Skeletal muscle satellite cell (primary cell): Measurements from ENCODE around the gene SLC24A4.

ENCODE experiments used
- H3K27me3 ChIP-seq: 2 replicates; pipeline ENCODE4 v1.7.0; 2013; ENCODE audit warnings: low read length; ENCODE audit not compliant: control insufficient read depth, insufficient read depth
- H3K36me3 ChIP-seq: 2 replicates; pipeline ENCODE4 v1.7.0; 2013; ENCODE audit warnings: mild to moderate bottlenecking, control low read depth, low read length; ENCODE audit not compliant: insufficient read depth
- H3K4me1 ChIP-seq: 2 replicates; pipeline ENCODE4 v1.7.0; 2013; ENCODE audit warnings: low read length; ENCODE audit not compliant: control insufficient read depth, insufficient read depth
- H3K4me2 ChIP-seq: 2 replicates; pipeline ENCODE4 v1.7.0; 2013; ENCODE audit warnings: mild to moderate bottlenecking, low read length
- H3K4me3 ChIP-seq: 2 replicates; pipeline ENCODE4 v1.7.0; 2013; ENCODE audit warnings: low read length
- H3K9ac ChIP-seq: 2 replicates; pipeline ENCODE4 v1.7.0; 2013; ENCODE audit warnings: mild to moderate bottlenecking, low read depth, low read length, moderate library complexity
- H3K9me3 ChIP-seq: replicated peaks from 2 replicates; pipeline ENCODE4 v1.7.0; 2013; ENCODE audit warnings: mild to moderate bottlenecking, control low read depth, low read length

Gene SLC24A4

DNA sequence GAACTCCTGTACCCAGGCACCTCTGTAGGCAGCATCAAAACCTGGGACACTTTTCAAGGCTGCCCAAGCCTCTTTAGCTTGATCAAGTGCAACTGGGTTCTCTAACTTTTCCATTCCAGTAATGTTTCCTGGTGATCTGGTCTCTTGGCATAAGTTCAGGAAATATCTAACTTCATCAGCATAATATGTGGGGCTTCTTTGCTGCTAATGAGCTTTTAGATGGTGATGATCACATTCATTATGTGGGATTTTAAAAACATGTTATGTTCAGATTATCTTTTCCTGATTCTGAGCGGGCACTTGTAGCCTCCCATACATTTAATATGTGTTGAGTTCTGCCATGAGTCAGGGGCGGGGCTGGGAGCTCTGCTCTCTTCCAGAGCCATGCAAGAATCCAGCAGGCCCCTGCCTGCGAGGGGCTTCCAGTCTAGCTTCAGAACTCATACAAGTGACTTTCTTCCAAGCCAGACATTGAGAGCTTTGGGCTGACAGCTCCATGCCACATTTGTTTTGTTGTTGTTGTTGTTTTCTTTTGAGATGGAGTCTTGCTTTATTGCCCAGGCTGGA lies 151.1 kb downstream of the SLC24A4 start:
- Histone ChIP-seq H3K9ac (peak overlapping the region; percentile 24), H3K4me3 (no peak overlapping the region), H3K36me3 (no peaks in the 10 kb centered on the region), H3K27me3 (no peaks in the 10 kb centered on the region), H3K4me2 (peak overlapping the region; percentile 59), H3K9me3 (no peaks in the 10 kb centered on the region), H3K4me1 (peaks cover 26% of the 10 kb centered on the region)

DNA sequence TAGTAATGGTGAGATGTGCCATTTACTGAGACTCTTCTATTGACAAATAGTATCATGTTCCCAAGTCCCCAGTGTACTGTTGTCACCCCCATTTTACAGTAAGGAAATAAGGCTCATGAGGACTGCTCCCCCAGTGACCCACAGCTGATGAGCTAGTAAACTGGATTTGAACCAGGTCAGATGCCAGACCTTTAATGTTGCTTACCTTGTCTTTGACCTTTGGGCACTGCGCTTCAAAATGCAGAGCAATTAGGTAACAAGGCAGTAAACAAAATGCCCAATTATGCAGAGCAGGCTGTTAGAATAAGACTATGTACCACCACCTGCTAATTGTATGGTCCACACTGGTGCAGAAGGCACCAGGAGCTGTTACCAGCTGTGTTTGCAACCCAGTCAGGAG lies 152.1 kb downstream of the SLC24A4 start:
- Histone ChIP-seq H3K9ac (no peak overlapping the region), H3K4me2 (no peak overlapping the region), H3K4me3 (no peak overlapping the region), H3K9me3 (no peaks in the 10 kb centered on the region), H3K4me1 (peaks cover 24% of the 10 kb centered on the region), H3K36me3 (no peaks in the 10 kb centered on the region), H3K27me3 (no peaks in the 10 kb centered on the region)

- Histone ChIP-seq H3K27me3 (no peaks in the 10 kb centered on the region), H3K36me3 (no peaks in the 10 kb centered on the region), H3K9ac (no peak overlapping the region), H3K4me3 (no peak overlapping the region), H3K4me1 (peaks cover 21% of the 10 kb centered on the region), H3K4me2 (no peak overlapping the region), H3K9me3 (no peaks in the 10 kb centered on the region)
Observed at GRCh38 chr14:92475451-92476187, 152.7 kb downstream of the SLC24A4 start.

- Histone ChIP-seq H3K4me1 (no peaks in the 10 kb centered on the region), H3K27me3 (peaks cover 18% of the 10 kb centered on the region), H3K36me3 (no peaks in the 10 kb centered on the region), H3K4me3 (no peak overlapping the region), H3K9ac (no peak overlapping the region), H3K4me2 (no peak overlapping the region), H3K9me3 (no peaks in the 10 kb centered on the region)
Observed at GRCh38 chr14:92480856-92481255, 157.9 kb downstream of the SLC24A4 start.

DNA sequence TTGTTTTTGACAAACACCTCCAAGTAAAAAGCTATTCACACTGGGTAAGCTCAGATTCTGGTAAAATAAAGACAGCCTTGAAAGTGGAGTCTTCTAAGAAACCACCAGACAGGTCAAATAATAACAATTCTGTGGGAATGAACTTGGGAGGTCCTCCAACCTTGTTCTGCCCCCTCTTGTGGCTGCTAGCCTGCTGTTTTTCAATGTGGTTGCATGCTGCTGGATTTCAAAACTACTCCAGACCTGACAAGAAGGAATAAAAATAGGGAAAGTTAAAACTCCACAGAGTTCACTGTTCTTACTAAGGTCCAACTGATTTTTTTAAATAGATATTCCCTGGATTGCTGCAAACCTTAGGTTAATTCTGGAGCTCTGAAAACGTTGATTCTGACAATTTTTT lies 158.4 kb downstream of the SLC24A4 start:
- Histone ChIP-seq H3K4me3 (no peak overlapping the region), H3K4me2 (no peak overlapping the region), H3K36me3 (no peaks in the 10 kb centered on the region), H3K9me3 (no peaks in the 10 kb centered on the region), H3K4me1 (no peaks in the 10 kb centered on the region), H3K27me3 (peaks cover 18% of the 10 kb centered on the region), H3K9ac (no peak overlapping the region)

DNA sequence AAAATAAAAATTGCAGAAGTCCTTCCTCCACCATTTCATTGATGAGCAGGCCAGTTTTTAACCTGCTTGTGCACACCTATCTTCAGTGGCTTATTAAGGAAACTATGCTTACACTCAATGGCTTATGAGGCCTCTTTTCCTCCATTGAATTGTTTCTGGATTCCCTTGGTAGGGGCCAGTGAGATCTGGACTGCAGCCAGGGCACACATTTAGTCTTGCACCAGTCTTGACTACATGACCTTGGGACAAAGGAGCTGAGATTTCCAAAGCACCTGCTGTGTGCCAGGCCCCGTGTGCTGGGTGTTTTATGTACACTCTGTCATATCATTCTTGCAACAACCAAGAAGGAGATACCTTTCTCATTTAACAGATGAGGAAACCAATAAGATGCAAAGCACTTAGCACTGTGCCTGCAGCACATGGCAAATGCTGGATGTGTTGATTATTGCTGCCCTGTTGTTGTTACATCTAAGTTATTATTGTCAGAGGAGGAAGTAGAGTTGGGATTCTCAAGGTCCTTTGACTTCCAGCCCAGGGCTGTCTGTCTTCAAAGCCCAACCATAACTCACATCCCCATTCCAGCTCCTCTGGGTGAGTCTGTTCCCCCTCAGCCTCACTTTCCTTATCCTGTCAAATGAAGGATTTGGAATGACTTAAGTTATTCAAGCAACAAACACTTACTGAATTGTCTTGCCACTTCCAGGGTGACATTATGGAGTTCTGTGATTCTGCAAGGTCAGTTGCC lies 159.0 kb downstream of the SLC24A4 start:
- H3K36me3 ChIP-seq = no peaks in the 10 kb centered on the region

GRCh38 chr14:92482621-92483319 lies 159.8 kb downstream of the SLC24A4 start:
- H3K9me3 ChIP-seq = no peaks in the 10 kb centered on the region
- no peaks in the 10 kb centered on the region for H3K4me1 ChIP-seq
- H3K4me2 ChIP-seq = no peak overlapping the region
- H3K27me3 ChIP-seq = peaks cover 20% of the 10 kb centered on the region
- H3K9ac ChIP-seq = no peak overlapping the region
- no peaks in the 10 kb centered on the region for H3K36me3 ChIP-seq
- no peak overlapping the region for H3K4me3 ChIP-seq

More for the DNA sequence above, 159.0 kb downstream of the SLC24A4 start:
- H3K9ac ChIP-seq = no peak overlapping the region
- peaks cover 18% of the 10 kb centered on the region for H3K27me3 ChIP-seq
- no peak overlapping the region for H3K4me2 ChIP-seq
- H3K4me3 ChIP-seq = no peak overlapping the region
- no peaks in the 10 kb centered on the region for H3K4me1 ChIP-seq
- H3K9me3 ChIP-seq = no peaks in the 10 kb centered on the region

GRCh38 chr14:92484132-92484823 lies 161.3 kb downstream of the SLC24A4 start:
- H3K36me3 ChIP-seq = no peaks in the 10 kb centered on the region

DNA sequence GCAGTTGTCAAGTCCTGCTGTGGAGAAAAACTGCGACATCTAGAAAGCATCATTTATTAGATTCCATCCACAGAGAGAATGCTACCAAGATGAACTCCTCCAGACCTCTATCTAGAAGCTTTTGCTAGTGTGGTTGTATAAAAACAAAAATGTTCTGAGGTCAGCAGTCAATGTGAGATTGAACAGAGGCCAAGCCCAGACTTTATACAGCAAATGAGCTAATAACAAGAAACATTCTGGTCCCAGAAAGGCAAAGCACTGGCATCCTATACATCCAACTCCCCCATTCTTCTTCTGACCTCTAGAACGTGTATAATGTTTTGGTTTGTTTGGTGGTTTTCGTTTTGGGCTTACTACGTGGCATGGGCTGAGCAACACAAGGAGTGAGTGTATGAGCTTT lies 163.9 kb downstream of the SLC24A4 start:
- no peak overlapping the region for H3K4me2 ChIP-seq
- H3K9ac ChIP-seq = no peak overlapping the region
- peaks cover 20% of the 10 kb centered on the region for H3K27me3 ChIP-seq
- no peaks in the 10 kb centered on the region for H3K9me3 ChIP-seq
- H3K4me3 ChIP-seq = no peak overlapping the region
- H3K4me1 ChIP-seq = peaks cover 6% of the 10 kb centered on the region
- H3K36me3 ChIP-seq = no peaks in the 10 kb centered on the region

More at GRCh38 chr14:92484132-92484823, 161.3 kb downstream of the SLC24A4 start:
- Histone ChIP-seq H3K4me1 (no peaks in the 10 kb centered on the region), H3K4me2 (no peak overlapping the region), H3K4me3 (no peak overlapping the region), H3K27me3 (peaks cover 20% of the 10 kb centered on the region), H3K9ac (no peak overlapping the region), H3K9me3 (no peaks in the 10 kb centered on the region)

- Histone ChIP-seq H3K4me1 (peaks cover 6% of the 10 kb centered on the region), H3K4me3 (no peak overlapping the region), H3K4me2 (no peak overlapping the region), H3K9me3 (no peaks in the 10 kb centered on the region), H3K9ac (no peak overlapping the region), H3K27me3 (peaks cover 20% of the 10 kb centered on the region), H3K36me3 (no peaks in the 10 kb centered on the region)
Observed at GRCh38 chr14:92487513-92488133, 164.7 kb downstream of the SLC24A4 start.
